GM23338 (cell line): ENCODE data around the gene CYBRD1. TPM values are rescaled to one million over a fixed set of nuclear protein-coding genes. Genes with fewer than 3 reads are reported as not detected.
"Not testable (repeated sequence)": the region's sequence is repeated elsewhere in the genome, so short reads cannot be mapped to it uniquely, and the experiment has no call there.

Experiments used
- ATAC-seq: fragments of 200-7000 bp; cut with Tn5 transposase; 3 replicates; pipeline ENCODE4 v1.9.1; 2020
- DNase-seq: peaks from one replicate; pipeline ENCODE4 v3.0.0-alpha.2; 2015; ENCODE audit warnings: low spot score
- H2AFZ ChIP-seq: fragments of 200-600 bp; sonication (generic); 2 replicates; pipeline ENCODE4 v1.8.0; 2016; ENCODE audit warnings: antibody characterized with exemption, mild to moderate bottlenecking, moderate library complexity
- H3F3A ChIP-seq: fragments of 200-600 bp; sonication (generic); replicated peaks from 2 replicates; pipeline ENCODE4 v1.8.0; 2017; ENCODE audit warnings: antibody characterized with exemption, mixed run types, low read depth
- H3K27ac ChIP-seq: fragments of 200-600 bp; sonication (generic); 2 replicates; pipeline ENCODE4 v1.6.1; 2016; ENCODE audit warnings: low read depth
- H3K27me3 ChIP-seq: fragments of 200-600 bp; sonication (generic); 2 replicates; pipeline ENCODE4 v1.8.0; 2016; ENCODE audit warnings: mild to moderate bottlenecking, mixed run types, moderate library complexity; ENCODE audit not compliant: insufficient read depth
- H3K36me3 ChIP-seq: fragments of 200-600 bp; sonication (generic); 2 replicates; pipeline ENCODE4 v1.8.0; 2016; ENCODE audit warnings: mild to moderate bottlenecking; ENCODE audit not compliant: insufficient read depth
- H3K4me1 ChIP-seq: fragments of 200-600 bp; sonication (generic); 2 replicates; pipeline ENCODE4 v1.8.0; 2016; ENCODE audit warnings: mild to moderate bottlenecking, moderate library complexity; ENCODE audit not compliant: insufficient read depth
- H3K4me2 ChIP-seq: fragments of 200-600 bp; sonication (generic); 2 replicates; pipeline ENCODE4 v1.7.1; 2017; ENCODE audit warnings: mixed run types
- H3K4me3 ChIP-seq: fragments of 200-600 bp; sonication (generic); 2 replicates; pipeline ENCODE4 v1.6.1; 2016; ENCODE audit warnings: mixed run types
- H3K79me2 ChIP-seq: fragments of 200-600 bp; sonication (generic); replicated peaks from 2 replicates; pipeline ENCODE4 v1.8.0; 2017; ENCODE audit warnings: mild to moderate bottlenecking; ENCODE audit not compliant: insufficient read depth
- H3K9me2 ChIP-seq: fragments of 200-600 bp; sonication (generic); 2 replicates; pipeline ENCODE4 v1.8.0; 2017; ENCODE audit not compliant: insufficient read depth
- H4K20me1 ChIP-seq: fragments of 200-600 bp; sonication (generic); replicated peaks from 2 replicates; pipeline ENCODE4 v1.8.0; 2017; ENCODE audit warnings: mild to moderate bottlenecking; ENCODE audit not compliant: insufficient read depth
- H3K27ac Mint-ChIP-seq: 2 replicates; pipeline ENCODE4 v1.8.0; 2020; ENCODE audit warnings: inconsistent platforms, mild to moderate bottlenecking, moderate library complexity, mixed read lengths
- H3K27me3 Mint-ChIP-seq: 3 replicates; pipeline ENCODE4 v1.8.0; 2022; ENCODE audit warnings: low read depth, mild to moderate bottlenecking, moderate library complexity, mixed read lengths, inconsistent platforms; ENCODE audit not compliant: insufficient read depth, poor library complexity
- H3K36me3 Mint-ChIP-seq: 3 replicates; pipeline ENCODE4 v1.8.0; 2021; ENCODE audit warnings: low read depth, mild to moderate bottlenecking, inconsistent platforms, moderate library complexity, mixed read lengths
- H3K4me1 Mint-ChIP-seq: 3 replicates; pipeline ENCODE4 v1.8.0; 2020; ENCODE audit warnings: mild to moderate bottlenecking, inconsistent platforms, mixed read lengths
- H3K4me3 Mint-ChIP-seq: 3 replicates; pipeline ENCODE4 v1.8.0; 2021; ENCODE audit warnings: moderate library complexity, mild to moderate bottlenecking, inconsistent platforms, mixed read lengths
- H3K9me3 Mint-ChIP-seq: 3 replicates; pipeline ENCODE4 v1.8.0; 2020; ENCODE audit warnings: moderate library complexity, mild to moderate bottlenecking, inconsistent platforms, mixed read lengths
- CREB1 ChIP-seq: fragments of 250-450 bp; sonication (Bioruptor Pico); IDR thresholded peaks from 2 replicates; pipeline ENCODE4 v1.5.0; 2020; ENCODE audit warnings: low read depth, mild to moderate bottlenecking, moderate library complexity
- CTCF ChIP-seq, 2 experiments: fragments of 200-600 bp in 1 of 2; sonication (generic) in 1 of 2; conservative IDR thresholded peaks; 2 replicates each; pipeline versions ENCODE4 v1.5.1 to v1.6.1; 2016 to 2017; ENCODE audit warnings: antibody characterized with exemption in 2 of 2, low read depth in 2 of 2, mild to moderate bottlenecking in 2 of 2, moderate library complexity in 1 of 2
- ETS1 ChIP-seq: IDR thresholded peaks from 2 replicates; pipeline ENCODE4 v1.6.1; 2016; ENCODE audit warnings: antibody characterized with exemption
- EZH2 ChIP-seq: fragments of 200-600 bp; sonication (generic); IDR thresholded peaks from one replicate; pipeline ENCODE4 v1.8.0; 2017; ENCODE audit warnings: antibody characterized with exemption, mild to moderate bottlenecking, low read depth; ENCODE audit not compliant: unreplicated experiment
- EZH2phosphoT487 ChIP-seq: fragments of 200-600 bp; sonication (generic); IDR thresholded peaks from one replicate; pipeline ENCODE4 v1.8.1; 2018; ENCODE audit warnings: antibody characterized with exemption; ENCODE audit not compliant: unreplicated experiment
- JUNB ChIP-seq: IDR thresholded peaks from one replicate; pipeline ENCODE4 v1.6.1; 2016; ENCODE audit warnings: antibody characterized with exemption; ENCODE audit not compliant: unreplicated experiment
- NANOG ChIP-seq: IDR thresholded peaks from 2 replicates; pipeline ENCODE4 v1.6.1; 2016; ENCODE audit warnings: antibody characterized with exemption, borderline replicate concordance
- REST ChIP-seq: IDR thresholded peaks from one replicate; pipeline ENCODE4 v1.6.1; 2018; ENCODE audit warnings: antibody characterized with exemption; ENCODE audit not compliant: unreplicated experiment
- STAT1 ChIP-seq: IDR thresholded peaks from one replicate; pipeline ENCODE4 v1.6.1; 2016; ENCODE audit warnings: antibody characterized with exemption; ENCODE audit not compliant: unreplicated experiment
- ZNF114 ChIP-seq: fragments of 250-450 bp; sonication (Bioruptor Pico); IDR thresholded peaks from 2 replicates; pipeline ENCODE4 v1.5.0; 2020; ENCODE audit warnings: mild to moderate bottlenecking, moderate library complexity
- polyA plus RNA-seq: library from polyadenylated mRNA; unstranded; fragments of >200 nt; fragmentation: Nextera tagmentation; extraction: Ambion mirVana; gene quantifications from 2 replicates; pipeline ENCODE4 v1.2.1, GENCODE V29; 2016
- total RNA-seq: library from RNA; depleted of rRNA; stranded (reverse); fragments of >200 nt; shearing (Covaris generic); gene quantifications from 2 replicates; pipeline ENCODE4 v1.2.3, GENCODE V29; 2014

Gene CYBRD1
- total and polyA plus RNA-seq, 2 experiments from 2014 or later, result 3.4 to 5.3 TPM

GRCh38 chr2:171533331-171533730 lies 11.1 kb downstream of the CYBRD1 start (continued):
- TF ChIP-seq ETS1, result no peak
- TF ChIP-seq JUNB, result no peak
- TF ChIP-seq CREB1 (CRISPR knock-in tag), result no peak
- no peak for TF ChIP-seq ZNF114 (CRISPR knock-in tag)
- no peak for TF ChIP-seq EZH2
- no peak for TF ChIP-seq CTCF (conservative IDR thresholded peaks at IDR 0.05; ENCODE audit: low read depth in 2 of 2)
- no peak for TF ChIP-seq NANOG
- no peak for TF ChIP-seq STAT1
- TF ChIP-seq REST, result no peak
- no peak for TF ChIP-seq EZH2phosphoT487

- H3K4me3 Mint-ChIP-seq, H3K9me3 Mint-ChIP-seq, H3K27me3 ChIP-seq, H3K4me2 ChIP-seq, H4K20me1 ChIP-seq, H3K27ac Mint-ChIP-seq, DNase-seq, H3K79me2 ChIP-seq, H3F3A ChIP-seq, H2AFZ ChIP-seq, H3K4me1 Mint-ChIP-seq, H3K27ac ChIP-seq, ATAC-seq, H3K27me3 Mint-ChIP-seq, H3K9me2 ChIP-seq, H3K4me1 ChIP-seq, H3K36me3 Mint-ChIP-seq, H3K4me3 ChIP-seq, H3K36me3 ChIP-seq: not testable (repeated sequence)
These were observed 13.3 kb downstream of the CYBRD1 start for GRCh38 chr2:171535528-171535927.
